Activated CD4-positive, alpha-beta T cell treated with anti-CD3 and anti-CD28 coated beads for 36 hours (primary cell): Measurements from ENCODE around the gene PCDHA8. TPM values are rescaled to one million over a fixed set of nuclear protein-coding genes. Genes with fewer than 3 reads are reported as not detected.
"Not testable (repeated sequence)": the region's sequence is repeated elsewhere in the genome, so short reads cannot be mapped to it uniquely, and the experiment has no call there.

ENCODE experiments used
- ATAC-seq: fragments of 200-7000 bp; cut with Tn5 transposase; one replicate; pipeline ENCODE4 v1.10.0; 2021; ENCODE audit warnings: mild to moderate bottlenecking, moderate library complexity
- CTCF ChIA-PET: fragments of 350-600 bp; sonication (Branson Sonifier 250); formaldehyde crosslinking; loops from one replicate; lab custom pipeline; 2021; ENCODE audit warnings: antibody characterized with exemption; lab: Charles Lee
- POLR2A ChIA-PET: fragments of 350-600 bp; sonication (Branson Sonifier 250); formaldehyde crosslinking; loops from one replicate; lab custom pipeline; 2021; ENCODE audit warnings: antibody characterized with exemption, inconsistent platforms; lab: Charles Lee
- DNase-seq: peaks from one replicate; pipeline ENCODE4 v3.0.0-alpha.2; 2020
- H3K27ac Mint-ChIP-seq: one replicate; pipeline ENCODE4 v1.8.0; 2021; ENCODE audit warnings: mixed read lengths
- H3K27me3 Mint-ChIP-seq: one replicate; pipeline ENCODE4 v1.8.0; 2021; ENCODE audit warnings: mixed read lengths
- H3K36me3 Mint-ChIP-seq: one replicate; pipeline ENCODE4 v1.8.0; 2021; ENCODE audit warnings: low read depth, mixed read lengths
- H3K4me1 Mint-ChIP-seq: one replicate; pipeline ENCODE4 v1.8.0; 2021; ENCODE audit warnings: mixed read lengths
- H3K4me3 Mint-ChIP-seq: one replicate; pipeline ENCODE4 v1.8.0; 2021; ENCODE audit warnings: mild to moderate bottlenecking, moderate library complexity, mixed read lengths
- H3K9me3 Mint-ChIP-seq: one replicate; pipeline ENCODE4 v1.8.0; 2021; ENCODE audit warnings: low read depth, mixed read lengths
- intact Hi-C, 2 experiments: fragments of 100-400 bp; cut with DNase I in 1 of 2; cut with micrococcal nuclease in 1 of 2; formaldehyde crosslinking; loops; one replicate each; pipeline versions ENCODE4 v1.14.2 to v1.15.1; 2022 to 2024; cut with DNase I, micrococcal nuclease
- total RNA-seq, 2 experiments: library from RNA; stranded (reverse); gene quantifications; one replicate each; pipeline ENCODE4 v1.2.3, GENCODE V29; 2021

The PCDHA8 gene
- total RNA-seq, 2 experiments from 2014 or later: not detected

DNA sequence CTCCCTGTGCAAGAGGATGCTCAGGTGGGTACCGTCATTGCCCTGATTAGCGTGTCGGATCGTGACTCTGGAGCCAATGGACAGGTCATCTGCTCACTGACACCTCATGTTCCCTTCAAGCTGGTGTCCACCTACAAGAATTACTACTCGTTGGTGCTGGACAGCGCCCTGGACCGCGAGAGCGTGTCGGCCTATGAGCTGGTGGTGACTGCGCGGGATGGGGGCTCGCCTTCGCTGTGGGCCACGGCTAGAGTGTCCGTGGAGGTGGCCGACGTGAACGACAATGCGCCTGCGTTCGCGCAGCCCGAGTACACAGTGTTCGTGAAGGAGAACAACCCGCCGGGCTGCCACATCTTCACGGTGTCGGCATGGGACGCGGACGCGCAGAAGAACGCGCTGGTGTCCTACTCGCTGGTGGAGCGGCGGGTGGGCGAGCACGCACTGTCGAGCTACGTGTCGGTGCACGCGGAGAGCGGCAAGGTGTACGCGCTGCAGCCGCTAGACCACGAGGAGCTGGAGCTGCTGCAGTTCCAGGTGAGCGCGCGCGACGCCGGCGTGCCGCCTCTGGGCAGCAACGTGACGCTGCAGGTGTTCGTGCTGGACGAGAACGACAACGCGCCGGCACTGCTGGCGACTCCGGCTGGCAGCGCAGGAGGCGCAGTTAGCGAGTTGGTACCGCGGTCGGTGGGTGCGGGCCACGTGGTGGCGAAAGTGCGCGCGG, 35.7 kb downstream of the PCDHA8 start:
- POLR2A ChIA-PET, H3K36me3 Mint-ChIP-seq, H3K4me1 Mint-ChIP-seq, ATAC-seq, H3K4me3 Mint-ChIP-seq, DNase-seq, H3K27ac Mint-ChIP-seq: not testable (repeated sequence)
- CTCF ChIA-PET: interaction anchor here (0.7 to 0.8 kb wide), 2 partner anchors 47 to 164 kb away, joined by 3 to 4 read pairs; no protein-coding TSS in a partner anchor
- intact Hi-C loops: loop anchor here (5.0 to 10.0 kb wide), 3 partner anchors 51 to 528 kb away; partner anchors contain the start of genes PCDHAC1 (in 1 of the 2), PCDHGA5 (in 1 of the 2), PCDHGA9 (in 1 of the 2) and PCDHGB6 (in 1 of the 2)
- peaks cover 26% of the 10 kb centered on the region for H3K9me3 Mint-ChIP-seq
- peaks cover 47% of the 10 kb centered on the region for H3K27me3 Mint-ChIP-seq

DNA sequence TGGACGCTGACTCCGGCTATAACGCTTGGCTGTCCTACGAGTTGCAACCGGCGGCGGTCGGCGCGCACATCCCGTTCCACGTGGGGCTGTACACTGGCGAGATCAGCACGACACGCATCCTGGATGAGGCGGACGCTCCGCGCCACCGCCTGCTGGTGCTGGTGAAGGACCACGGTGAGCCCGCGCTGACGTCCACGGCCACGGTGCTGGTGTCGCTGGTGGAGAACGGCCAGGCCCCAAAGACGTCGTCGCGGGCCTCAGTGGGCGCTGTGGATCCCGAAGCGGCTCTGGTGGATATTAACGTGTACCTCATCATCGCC, 36.2 kb downstream of the PCDHA8 start:
- ChIA-PET POLR2A (no interaction called here), CTCF (no interaction called here)
- intact Hi-C loops: loop anchor here (5.0 to 10.0 kb wide), 3 partner anchors 50 to 528 kb away; partner anchors contain the start of genes PCDHAC1 (in 1 of the 2), PCDHGA5 (in 1 of the 2), PCDHGA9 (in 1 of the 2) and PCDHGB6 (in 1 of the 2)
- H3K4me3 Mint-ChIP-seq: no peak overlapping the region
- no peak for ATAC-seq
- H3K36me3 Mint-ChIP-seq: no peaks in the 10 kb centered on the region
- DNase-seq: no peak
- no peak overlapping the region for H3K27ac Mint-ChIP-seq
- H3K4me1 Mint-ChIP-seq: no peaks in the 10 kb centered on the region
- peaks cover 51% of the 10 kb centered on the region for H3K27me3 Mint-ChIP-seq
- peaks cover 27% of the 10 kb centered on the region for H3K9me3 Mint-ChIP-seq

DNA sequence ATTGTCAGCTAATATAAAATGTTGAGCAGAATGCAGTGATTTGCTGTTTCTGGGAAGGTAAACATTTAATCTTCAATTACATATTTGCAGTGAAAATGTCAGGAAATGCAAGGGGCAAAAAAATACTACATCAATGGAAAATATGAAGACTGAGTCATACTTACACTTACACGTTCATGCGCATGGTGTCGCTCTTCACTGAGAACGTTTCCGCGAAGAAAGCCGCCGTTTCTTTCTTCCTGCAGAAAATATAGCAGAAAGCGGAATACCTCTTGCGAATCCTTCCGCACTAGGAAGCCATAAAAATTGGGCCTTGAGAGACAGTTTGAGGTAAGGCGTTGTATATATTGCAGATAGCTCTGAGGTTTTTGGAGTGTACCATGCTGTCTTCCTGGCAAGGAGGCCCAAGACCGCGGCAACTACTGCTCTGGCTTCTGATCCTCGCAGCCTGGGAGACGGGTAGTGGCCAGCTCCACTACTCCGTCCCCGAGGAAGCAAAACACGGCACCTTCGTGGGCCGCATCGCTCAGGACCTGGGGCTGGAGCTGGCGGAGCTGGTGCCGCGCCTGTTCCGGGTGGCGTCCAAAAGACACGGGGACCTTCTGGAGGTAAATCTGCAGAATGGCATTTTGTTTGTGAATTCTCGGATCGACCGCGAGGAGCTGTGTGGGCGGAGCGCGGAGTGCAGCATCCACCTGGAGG, 41.1 kb downstream of the PCDHA8 start, which contains the start of gene PCDHA13:
TSS of gene PCDHA13 (plus strand) at position 236 of the 702 bp plus-strand sequence. CDS start at position 381, 145 bp downstream.
- intact Hi-C loops: loop anchor here (1.0 to 10.0 kb wide), 4 partner anchors 35 to 159 kb away; partner anchors contain the start of genes PCDHA7 (in 1 of the 2) and PCDHA9 (in 1 of the 2)
- H3K27ac Mint-ChIP-seq: no peak within 1 kb of the TSS
- CTCF ChIA-PET: interaction anchor here (1.0 kb wide), 1 partner anchor 10 kb away, joined by 3 read pairs; no protein-coding TSS in a partner anchor
- peaks cover 32% of the 10 kb centered on the region for H3K27me3 Mint-ChIP-seq
- H3K9me3 Mint-ChIP-seq: peaks cover 19% of the 10 kb centered on the region
- peaks cover 3% of the 10 kb centered on the region for H3K36me3 Mint-ChIP-seq
- no peak within 1 kb of the TSS for H3K4me3 Mint-ChIP-seq
- no peak for DNase-seq
- H3K4me1 Mint-ChIP-seq: no peaks in the 10 kb centered on the region
- no peak for ATAC-seq
- POLR2A ChIA-PET: no interaction called here

DNA sequence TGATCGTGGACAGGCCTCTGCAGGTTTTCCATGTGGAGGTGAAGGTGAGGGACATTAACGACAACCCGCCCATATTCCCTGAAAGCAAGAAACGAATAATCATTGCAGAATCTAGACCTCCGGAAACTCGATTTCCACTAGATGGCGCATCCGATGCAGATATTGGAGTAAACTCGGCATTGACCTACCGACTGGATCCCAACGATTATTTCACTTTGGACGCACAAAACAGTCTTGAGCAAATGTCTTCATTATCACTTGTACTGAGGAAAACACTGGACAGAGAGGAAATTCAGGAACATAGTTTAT, 41.6 kb downstream of the PCDHA8 start:
- intact Hi-C loops: loop anchor here (1.0 to 10.0 kb wide), 3 partner anchors 35 to 159 kb away; partner anchors contain the start of genes PCDHA7 (in 1 of the 2) and PCDHA9 (in 1 of the 2)
- Mint-ChIP-seq H3K4me3 (no peak overlapping the region), H3K36me3 (peaks cover 3% of the 10 kb centered on the region), H3K4me1 (no peaks in the 10 kb centered on the region), H3K9me3 (peaks cover 19% of the 10 kb centered on the region), H3K27ac (no peak overlapping the region), H3K27me3 (peaks cover 34% of the 10 kb centered on the region)
- CTCF ChIA-PET: interaction anchor here (1.0 kb wide), 1 partner anchor 10 kb away, joined by 3 read pairs; no protein-coding TSS in a partner anchor
- ATAC-seq (no peak), DNase-seq (no peak)
- POLR2A ChIA-PET: no interaction called here

DNA sequence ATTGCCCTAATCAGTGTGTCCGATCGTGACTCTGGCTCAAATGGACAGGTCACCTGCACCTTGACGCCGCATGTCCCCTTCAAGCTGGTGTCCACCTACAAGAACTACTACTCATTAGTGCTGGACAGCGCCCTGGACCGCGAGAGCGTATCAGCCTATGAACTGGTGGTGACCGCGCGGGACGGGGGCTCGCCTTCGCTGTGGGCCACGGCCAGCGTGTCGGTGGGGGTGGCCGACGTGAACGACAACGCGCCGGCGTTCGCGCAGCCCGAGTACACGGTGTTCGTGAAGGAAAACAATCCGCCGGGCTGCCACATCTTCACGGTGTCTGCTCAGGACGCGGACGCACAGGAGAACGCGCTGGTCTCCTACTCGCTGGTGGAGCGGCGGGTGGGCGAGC, 42.4 kb downstream of the PCDHA8 start:
- Mint-ChIP-seq H3K36me3 (peaks cover 3% of the 10 kb centered on the region), H3K27ac (no peak overlapping the region), H3K4me3 (no peak overlapping the region), H3K27me3 (peaks cover 34% of the 10 kb centered on the region), H3K4me1 (no peaks in the 10 kb centered on the region), H3K9me3 (peaks cover 19% of the 10 kb centered on the region)
- ATAC-seq (no peak), DNase-seq (no peak)
- ChIA-PET CTCF (interaction anchor here (1.0 kb wide), 1 partner anchor 9 kb away, joined by 3 read pairs; no protein-coding TSS in a partner anchor), POLR2A (no interaction called here)
- intact Hi-C loops: loop anchor here (5.0 to 10.0 kb wide), 2 partner anchors 36 to 49 kb away; partner anchors contain the start of genes PCDHA7 (in 1 of the 2) and PCDHA9 (in 1 of the 2)

DNA sequence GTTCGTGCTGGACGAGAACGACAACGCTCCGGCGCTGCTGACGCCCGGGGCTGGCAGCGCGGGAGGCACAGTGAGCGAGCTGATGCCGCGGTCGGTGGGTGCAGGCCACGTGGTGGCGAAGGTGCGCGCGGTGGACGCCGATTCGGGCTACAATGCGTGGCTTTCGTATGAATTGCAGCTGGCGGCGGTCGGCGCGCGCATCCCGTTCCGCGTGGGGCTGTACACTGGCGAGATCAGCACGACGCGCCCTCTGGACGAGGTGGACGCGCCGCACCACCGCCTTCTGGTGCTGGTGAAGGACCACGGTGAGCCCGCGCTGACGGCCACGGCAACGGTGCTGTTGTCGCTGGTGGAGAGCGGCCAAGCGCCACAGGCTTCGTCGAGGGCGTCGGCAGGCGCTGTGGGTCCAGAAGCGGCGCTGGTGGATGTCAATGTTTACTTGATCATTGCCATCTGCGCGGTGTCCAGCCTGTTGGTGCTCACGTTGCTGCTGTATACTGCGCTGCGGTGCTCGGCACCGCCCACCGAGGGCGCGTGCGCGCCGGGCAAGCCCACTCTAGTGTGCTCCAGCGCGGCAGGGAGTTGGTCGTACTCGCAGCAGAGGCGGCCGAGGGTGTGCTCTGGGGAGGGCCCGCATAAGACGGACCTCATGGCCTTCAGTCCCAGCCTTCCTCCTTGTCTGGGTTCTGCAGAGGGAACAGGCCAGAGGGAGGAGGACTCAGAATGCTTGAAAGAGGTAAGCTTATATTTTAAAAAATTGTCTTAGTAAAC, 43.1 kb downstream of the PCDHA8 start:
- peaks cover 17% of the 10 kb centered on the region for H3K9me3 Mint-ChIP-seq
- H3K27me3 Mint-ChIP-seq: peaks cover 31% of the 10 kb centered on the region
- intact Hi-C loops: loop anchor here (5.0 to 10.0 kb wide), 2 partner anchors 37 to 49 kb away; partner anchors contain the start of genes PCDHA7 (in 1 of the 2) and PCDHA9 (in 1 of the 2)
- no peak for ATAC-seq
- no peaks in the 10 kb centered on the region for H3K4me1 Mint-ChIP-seq
- H3K4me3 Mint-ChIP-seq: no peak overlapping the region
- ChIA-PET POLR2A (no interaction called here), CTCF (interaction anchor here (0.6 kb wide), 1 partner anchor 48 kb away, joined by 4 read pairs; no protein-coding TSS in a partner anchor)
- no peak overlapping the region for H3K27ac Mint-ChIP-seq
- DNase-seq: no peak
- H3K36me3 Mint-ChIP-seq: peaks cover 3% of the 10 kb centered on the region

Other genes with a start within 250 kb of the PCDHA8 start
- under 1 TPM; 0.26 to 0.43 TPM for gene CD14, start 208.0 kb upstream of the PCDHA8 start, total RNA-seq
- 10 to 100 TPM; 36.5 to 36.6 TPM for gene TMCO6, start 201.7 kb upstream of the PCDHA8 start, total RNA-seq
- 10 to 100 TPM; 48.5 to 62.0 TPM for gene NDUFA2, start 193.6 kb upstream of the PCDHA8 start, total RNA-seq
- gene IK, start 193.4 kb upstream of the PCDHA8 start, total RNA-seq: 100 to 1,000 TPM in 1 of 2 experiments, 10 to 100 TPM in 1; 97.1 to 187 TPM
- 10 to 100 TPM; 25.9 to 31.7 TPM for gene WDR55, start 176.3 kb upstream of the PCDHA8 start, total RNA-seq
- 1 to 10 TPM; 2.1 to 3.0 TPM for gene DND1, start 167.6 kb upstream of the PCDHA8 start, total RNA-seq
- 10 to 100 TPM; 83.3 to 91.0 TPM for gene HARS1, start 149.8 kb upstream of the PCDHA8 start, total RNA-seq
- gene HARS2, start 149.7 kb upstream of the PCDHA8 start, total RNA-seq: 10 to 100 TPM; 20.9 to 28.1 TPM
- 10 to 100 TPM; 49.9 to 55.3 TPM for gene ZMAT2, start 140.7 kb upstream of the PCDHA8 start, total RNA-seq
- not detected for gene PCDHA1, start 55.0 kb upstream of the PCDHA8 start, total RNA-seq
- gene PCDHA2, start 46.3 kb upstream of the PCDHA8 start, total RNA-seq: not detected
- gene PCDHA3, start 40.1 kb upstream of the PCDHA8 start, total RNA-seq: not detected
- gene PCDHA4, start 34.1 kb upstream of the PCDHA8 start, total RNA-seq: not detected
- gene PCDHA5, start 19.6 kb upstream of the PCDHA8 start, total RNA-seq: not detected
- gene PCDHA6, start 13.2 kb upstream of the PCDHA8 start, total RNA-seq: not detected
- gene PCDHA7, start 6.9 kb upstream of the PCDHA8 start, total RNA-seq: not detected
- gene PCDHA9, start 7.2 kb downstream of the PCDHA8 start, total RNA-seq: not detected
- not detected for gene PCDHA10, start 14.7 kb downstream of the PCDHA8 start, total RNA-seq
- not detected for gene PCDHA11, start 27.8 kb downstream of the PCDHA8 start, total RNA-seq
- gene PCDHA12, start 34.1 kb downstream of the PCDHA8 start, total RNA-seq: not detected
- not detected for gene PCDHA13, start 40.9 kb downstream of the PCDHA8 start, total RNA-seq
- not detected for gene PCDHAC1, start 85.1 kb downstream of the PCDHA8 start, total RNA-seq
- gene PCDHAC2, start 125.3 kb downstream of the PCDHA8 start, total RNA-seq: not detected
- gene PCDHB1, start 210.2 kb downstream of the PCDHA8 start, total RNA-seq: not detected